ENCODE results near the gene ETV6.

DNA sequence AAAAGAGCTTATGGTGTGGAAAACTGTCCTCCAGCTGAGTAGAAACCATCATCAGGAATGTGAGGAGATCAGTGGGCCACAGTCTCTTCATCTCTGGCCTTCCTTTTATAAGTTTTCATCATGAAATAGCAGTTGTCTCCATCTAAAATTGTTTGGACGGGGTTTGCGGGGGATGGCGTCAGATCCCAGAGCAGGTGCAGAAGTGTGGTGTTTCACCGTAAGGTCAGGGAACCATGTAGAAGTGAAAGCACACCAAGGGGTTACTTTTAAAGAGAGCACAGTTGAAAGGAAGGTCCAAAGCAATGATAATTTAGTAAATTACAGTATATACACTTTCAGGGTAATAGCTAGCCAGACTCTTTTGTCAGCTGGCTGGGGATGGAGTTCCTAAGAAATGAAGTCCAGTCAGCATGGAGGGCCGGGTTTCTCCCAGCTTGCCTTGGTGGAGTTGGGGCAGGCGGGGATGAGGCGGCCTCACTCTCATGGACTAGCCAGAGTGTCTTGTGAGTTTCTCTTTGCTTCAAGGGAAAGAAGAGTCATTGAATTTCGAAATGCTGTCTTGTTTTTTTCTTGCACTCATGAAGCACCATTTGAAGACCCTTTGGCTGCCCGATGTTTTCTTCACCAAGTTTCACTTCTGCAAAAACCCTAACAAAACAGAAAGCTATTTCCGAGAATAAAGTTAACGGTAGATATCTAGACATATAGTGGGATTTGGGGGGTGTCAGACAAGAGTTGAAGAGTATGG is 100.6 kb downstream of the ETV6 start:
- TF ChIP-seq POLR2AphosphoS5 (IDR thresholded peaks at IDR 0.05), result no peak
- TF ChIP-seq, protein P1, sequence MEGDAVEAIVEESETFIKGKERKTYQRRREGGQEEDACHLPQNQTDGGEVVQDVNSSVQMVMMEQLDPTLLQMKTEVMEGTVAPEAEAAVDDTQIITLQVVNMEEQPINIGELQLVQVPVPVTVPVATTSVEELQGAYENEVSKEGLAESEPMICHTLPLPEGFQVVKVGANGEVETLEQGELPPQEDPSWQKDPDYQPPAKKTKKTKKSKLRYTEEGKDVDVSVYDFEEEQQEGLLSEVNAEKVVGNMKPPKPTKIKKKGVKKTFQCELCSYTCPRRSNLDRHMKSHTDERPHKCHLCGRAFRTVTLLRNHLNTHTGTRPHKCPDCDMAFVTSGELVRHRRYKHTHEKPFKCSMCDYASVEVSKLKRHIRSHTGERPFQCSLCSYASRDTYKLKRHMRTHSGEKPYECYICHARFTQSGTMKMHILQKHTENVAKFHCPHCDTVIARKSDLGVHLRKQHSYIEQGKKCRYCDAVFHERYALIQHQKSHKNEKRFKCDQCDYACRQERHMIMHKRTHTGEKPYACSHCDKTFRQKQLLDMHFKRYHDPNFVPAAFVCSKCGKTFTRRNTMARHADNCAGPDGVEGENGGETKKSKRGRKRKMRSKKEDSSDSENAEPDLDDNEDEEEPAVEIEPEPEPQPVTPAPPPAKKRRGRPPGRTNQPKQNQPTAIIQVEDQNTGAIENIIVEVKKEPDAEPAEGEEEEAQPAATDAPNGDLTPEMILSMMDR (IDR thresholded peaks at IDR 0.05), result no peak

All from upper lobe of left lung (tissue), 4 donors.